Kidney tubule cell (primary cell): ENCODE data around the gene PODNL1.
"Not testable (repeated sequence)": the region's sequence is repeated elsewhere in the genome, so short reads cannot be mapped to it uniquely, and the experiment has no call there.

Source experiments
- DNase-seq: peaks from one replicate; pipeline ENCODE4 v3.0.0-alpha.2; 2018; ENCODE audit warnings: low spot score

The PODNL1 gene

GRCh38 chr19:13972368-13973155 is 34.3 kb upstream of the PODNL1 start:
- DNase-seq: no peak

- DNase-seq: not testable (repeated sequence)
Observed at GRCh38 chr19:13971868-13972267, 33.7 kb upstream of the PODNL1 start.

- DNase-seq: no peak
Observed at GRCh38 chr19:13969897-13970296, 31.7 kb upstream of the PODNL1 start.

GRCh38 chr19:13968999-13969398 is 30.8 kb upstream of the PODNL1 start:
- DNase-seq: no peak

GRCh38 chr19:13968383-13968935 is 30.2 kb upstream of the PODNL1 start:
- DNase-seq: no peak

GRCh38 chr19:13967206-13967605 is 29.0 kb upstream of the PODNL1 start:
- not testable (repeated sequence) for DNase-seq

- DNase-seq: no peak
Observed at GRCh38 chr19:13966684-13967128, 28.5 kb upstream of the PODNL1 start.

GRCh38 chr19:13965926-13966683 is 27.9 kb upstream of the PODNL1 start:
- DNase-seq: no peak

- no peak for DNase-seq
Observed at GRCh38 chr19:13965377-13965896, 27.2 kb upstream of the PODNL1 start.

- no peak for DNase-seq
Observed at GRCh38 chr19:13964776-13965175, 26.6 kb upstream of the PODNL1 start.

GRCh38 chr19:13963603-13964105 is 25.4 kb upstream of the PODNL1 start:
- no peak for DNase-seq

GRCh38 chr19:13962699-13963602 is 24.7 kb upstream of the PODNL1 start:
- no peak for DNase-seq

- DNase-seq: no peak
Observed at GRCh38 chr19:13961826-13962698, 23.8 kb upstream of the PODNL1 start.

GRCh38 chr19:13960863-13961784 is 22.9 kb upstream of the PODNL1 start:
- no peak for DNase-seq

GRCh38 chr19:13959962-13960862 is 22.0 kb upstream of the PODNL1 start:
- DNase-seq: no peak

- no peak for DNase-seq
Observed at GRCh38 chr19:13959141-13959961, 21.1 kb upstream of the PODNL1 start.

GRCh38 chr19:13958043-13958442 is 19.8 kb upstream of the PODNL1 start:
- DNase-seq: no peak
